Testis (tissue), 3 donors: ENCODE data around the gene DLGAP5. TPM values are rescaled to one million over a fixed set of nuclear protein-coding genes. Genes with fewer than 3 reads are reported as not detected.

Source experiments
- DNase-seq: peaks from one replicate; pipeline ENCODE4 v3.0.0-alpha.2; 2019
- H3K27ac ChIP-seq, 2 donors: fragments of 200-600 bp; sonication (generic); one replicate each; pipeline ENCODE4 v1.5.1; 2019
- H3K27me3 ChIP-seq: fragments of 200-600 bp; sonication (generic); one replicate; pipeline ENCODE4 v1.5.1; 2019
- H3K36me3 ChIP-seq: fragments of 200-600 bp; sonication (generic); one replicate; pipeline ENCODE4 v1.5.1; 2017; ENCODE audit warnings: low read depth; ENCODE audit errors: missing control alignments
- H3K4me1 ChIP-seq: fragments of 200-600 bp; sonication (generic); one replicate; pipeline ENCODE4 v1.5.1; 2019
- H3K4me3 ChIP-seq, 2 donors: fragments of 200-600 bp; sonication (generic); one replicate each; pipeline ENCODE4 v1.5.1; 2017 to 2019
- H3K9me3 ChIP-seq: fragments of 200-600 bp; sonication (generic); one replicate; pipeline ENCODE4 v1.5.1; 2017
- POLR2A ChIP-seq: fragments of 450-650 bp; IDR thresholded peaks from one replicate; pipeline ENCODE4 v1.6.1; 2017; ENCODE audit warnings: antibody characterized with exemption, mild to moderate bottlenecking, moderate library complexity
- WGBS, 2 donors: methylation state at CpG; one replicate each; pipeline ENCODE4 v1.1.5; 2018; 5-methylcytosine and 5-hydroxymethylcytosine counted together
- intact Hi-C: fragments of 100-400 bp; cut with DNase I; formaldehyde crosslinking; loops from one replicate; pipeline ENCODE4 v1.15.1; 2023; ENCODE audit warnings: low total_unique reads
- polyA plus RNA-seq: library from polyadenylated mRNA; stranded (reverse); fragments of 350-450 nt; fragmentation: Illumina TruSeq; extraction: RNeasy Lipid Tissue Mini Kit (QIAGEN cat#74804); gene quantifications from one replicate; pipeline ENCODE4 v1.2.3, GENCODE V29; 2014; ENCODE audit warnings: low read depth, low replicate concordance; ENCODE audit not compliant: insufficient read depth
- total RNA-seq, 2 donors: library from RNA; depleted of rRNA; stranded (reverse); fragments of >200 nt; gene quantifications; one replicate each; pipeline ENCODE4 v1.2.3, GENCODE V29; 2016
- TF ChIP-seq, protein P1 (sequence below), 3 experiments: fragments of 450-650 bp in 2 of 3; fragments of 200-600 bp in 1 of 3; sonication (generic) in 1 of 3; IDR thresholded peaks; one replicate each; pipeline ENCODE4 v1.5.1; 2016 to 2019; ENCODE audit warnings: antibody characterized with exemption in 3 of 3, mild to moderate bottlenecking in 2 of 3, moderate library complexity in 1 of 3

DLGAP5 gene
- total and polyA plus RNA-seq, 3 donors from 2014 or later, result 11.2 to 17.2 (median 15.2) TPM

DNA sequence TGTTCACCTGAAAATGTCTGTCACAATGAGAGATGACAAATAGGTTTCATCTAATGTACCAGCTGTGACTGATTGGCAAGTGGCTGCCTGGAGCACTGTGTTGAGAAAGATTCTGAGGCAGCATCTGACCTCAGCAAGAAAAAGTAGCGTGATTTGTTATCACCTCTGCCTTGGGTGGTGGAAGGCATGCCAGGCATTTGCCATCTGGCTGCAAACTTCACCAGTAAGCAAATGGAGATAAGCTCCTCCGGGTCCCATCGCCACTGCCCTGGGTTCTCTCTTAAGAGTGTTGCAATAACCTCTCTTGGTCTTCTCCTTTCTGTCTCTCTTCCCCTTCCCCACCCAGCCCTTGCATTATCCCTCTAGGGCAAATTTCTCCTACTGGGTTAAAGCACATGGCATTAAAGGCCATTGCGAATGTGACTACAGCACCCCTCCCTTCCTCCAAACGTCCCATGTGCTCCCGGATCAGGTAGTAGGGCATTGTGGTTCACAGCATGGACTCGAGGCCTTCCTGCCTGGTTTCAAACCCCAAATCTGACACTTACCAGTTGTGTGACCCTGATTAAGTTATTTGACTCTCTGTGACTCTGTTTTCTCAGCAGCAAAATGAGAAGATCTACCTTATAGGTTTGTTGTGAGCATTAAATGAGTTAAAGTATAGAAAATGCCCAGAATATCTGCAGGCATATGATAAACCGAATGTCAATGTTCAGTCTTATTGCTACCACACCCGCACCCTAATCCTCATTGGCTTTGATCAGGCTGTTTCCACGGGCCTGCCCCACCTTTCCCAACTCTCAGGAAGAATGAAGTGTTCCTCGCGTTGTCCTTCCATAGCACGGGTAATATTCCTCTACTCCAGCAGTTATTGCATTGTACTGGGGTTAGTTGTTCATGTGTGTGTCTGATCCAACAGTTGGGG lies 70.6 kb downstream of the DLGAP5 start:
- Histone ChIP-seq H3K4me3 (no peak overlapping the region), H3K27ac (peak overlapping the region; percentile 91 to 92), H3K36me3 (no peaks in the 10 kb centered on the region), H3K4me1 (peaks cover 70% of the 10 kb centered on the region), H3K9me3 (no peaks in the 10 kb centered on the region), H3K27me3 (no peaks in the 10 kb centered on the region)
- intact Hi-C loops, result no loop called here
- TF ChIP-seq, protein P1, sequence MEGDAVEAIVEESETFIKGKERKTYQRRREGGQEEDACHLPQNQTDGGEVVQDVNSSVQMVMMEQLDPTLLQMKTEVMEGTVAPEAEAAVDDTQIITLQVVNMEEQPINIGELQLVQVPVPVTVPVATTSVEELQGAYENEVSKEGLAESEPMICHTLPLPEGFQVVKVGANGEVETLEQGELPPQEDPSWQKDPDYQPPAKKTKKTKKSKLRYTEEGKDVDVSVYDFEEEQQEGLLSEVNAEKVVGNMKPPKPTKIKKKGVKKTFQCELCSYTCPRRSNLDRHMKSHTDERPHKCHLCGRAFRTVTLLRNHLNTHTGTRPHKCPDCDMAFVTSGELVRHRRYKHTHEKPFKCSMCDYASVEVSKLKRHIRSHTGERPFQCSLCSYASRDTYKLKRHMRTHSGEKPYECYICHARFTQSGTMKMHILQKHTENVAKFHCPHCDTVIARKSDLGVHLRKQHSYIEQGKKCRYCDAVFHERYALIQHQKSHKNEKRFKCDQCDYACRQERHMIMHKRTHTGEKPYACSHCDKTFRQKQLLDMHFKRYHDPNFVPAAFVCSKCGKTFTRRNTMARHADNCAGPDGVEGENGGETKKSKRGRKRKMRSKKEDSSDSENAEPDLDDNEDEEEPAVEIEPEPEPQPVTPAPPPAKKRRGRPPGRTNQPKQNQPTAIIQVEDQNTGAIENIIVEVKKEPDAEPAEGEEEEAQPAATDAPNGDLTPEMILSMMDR (IDR thresholded peaks at IDR 0.05), result no peak
- TF ChIP-seq POLR2A, result no peak
- 86% methylated on average over 13 of the region's 13 CpGs for WGBS, 2 donors
- DNase-seq, result no peak

DNA sequence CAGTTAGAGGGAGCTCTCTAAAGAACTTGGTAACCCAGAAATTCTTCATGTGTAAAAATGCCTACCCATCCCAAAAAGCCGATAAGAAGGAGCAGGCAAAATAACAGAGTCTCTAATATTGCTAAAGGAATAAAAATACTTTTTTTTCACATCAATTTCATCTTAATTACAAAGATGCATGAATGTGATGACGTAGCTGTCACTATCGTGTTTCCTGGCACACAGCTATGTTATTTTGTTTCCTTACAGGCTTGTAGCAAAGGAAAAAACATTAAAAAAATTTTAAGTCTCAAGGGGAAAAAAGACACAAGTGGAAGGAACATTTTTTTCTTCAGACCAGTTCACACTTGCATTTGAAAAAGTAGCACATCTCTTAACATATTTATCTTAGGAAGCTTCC lies 72.6 kb downstream of the DLGAP5 start:
- TF ChIP-seq, protein P1 (IDR thresholded peaks at IDR 0.05), result no peak
- no peak for TF ChIP-seq POLR2A
- peaks cover 70% of the 10 kb centered on the region for H3K4me1 ChIP-seq
- no peaks in the 10 kb centered on the region for H3K27me3 ChIP-seq
- 20 to 24% methylated on average over 3 of the region's 3 CpGs for WGBS, 2 donors
- DNase-seq, result no peak
- intact Hi-C loops, result no loop called here
- H3K9me3 ChIP-seq, result no peaks in the 10 kb centered on the region
- H3K4me3 ChIP-seq, result no peak overlapping the region
- H3K36me3 ChIP-seq, result no peaks in the 10 kb centered on the region
- H3K27ac ChIP-seq, result peak overlapping the region; percentile 91 to 92

DNA sequence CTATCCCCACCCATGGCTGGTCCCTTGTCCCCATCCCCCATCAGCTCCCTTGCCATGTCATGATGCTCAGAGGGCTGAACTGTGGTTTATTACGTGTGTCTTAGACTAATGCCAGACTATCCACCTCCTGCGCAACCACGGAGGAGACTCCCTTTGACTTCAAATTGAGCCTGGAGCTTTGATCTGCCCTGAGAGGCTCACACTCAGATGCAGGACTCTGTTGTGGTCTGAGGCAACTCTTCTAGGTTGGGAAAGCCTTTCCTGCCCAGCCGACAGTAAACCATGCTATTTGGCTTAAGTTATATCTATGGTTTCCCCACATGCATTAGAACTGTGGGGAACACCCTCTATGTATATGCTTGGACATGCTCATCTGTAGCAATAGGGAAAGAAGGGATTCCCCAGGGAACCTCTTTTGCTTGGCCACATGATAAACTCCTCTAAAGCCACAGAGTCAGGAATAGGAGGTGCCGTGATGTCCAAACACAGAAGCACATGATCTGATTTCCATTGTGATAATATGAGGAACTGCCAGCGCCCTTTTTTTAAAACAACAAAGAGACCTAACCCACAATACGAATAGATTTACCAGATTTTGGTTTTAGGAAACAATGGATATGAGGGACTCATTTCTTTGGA lies 73.5 kb downstream of the DLGAP5 start:
- H3K27ac ChIP-seq, result peak overlapping the region; percentile 91 to 92
- no peak for DNase-seq

DNA sequence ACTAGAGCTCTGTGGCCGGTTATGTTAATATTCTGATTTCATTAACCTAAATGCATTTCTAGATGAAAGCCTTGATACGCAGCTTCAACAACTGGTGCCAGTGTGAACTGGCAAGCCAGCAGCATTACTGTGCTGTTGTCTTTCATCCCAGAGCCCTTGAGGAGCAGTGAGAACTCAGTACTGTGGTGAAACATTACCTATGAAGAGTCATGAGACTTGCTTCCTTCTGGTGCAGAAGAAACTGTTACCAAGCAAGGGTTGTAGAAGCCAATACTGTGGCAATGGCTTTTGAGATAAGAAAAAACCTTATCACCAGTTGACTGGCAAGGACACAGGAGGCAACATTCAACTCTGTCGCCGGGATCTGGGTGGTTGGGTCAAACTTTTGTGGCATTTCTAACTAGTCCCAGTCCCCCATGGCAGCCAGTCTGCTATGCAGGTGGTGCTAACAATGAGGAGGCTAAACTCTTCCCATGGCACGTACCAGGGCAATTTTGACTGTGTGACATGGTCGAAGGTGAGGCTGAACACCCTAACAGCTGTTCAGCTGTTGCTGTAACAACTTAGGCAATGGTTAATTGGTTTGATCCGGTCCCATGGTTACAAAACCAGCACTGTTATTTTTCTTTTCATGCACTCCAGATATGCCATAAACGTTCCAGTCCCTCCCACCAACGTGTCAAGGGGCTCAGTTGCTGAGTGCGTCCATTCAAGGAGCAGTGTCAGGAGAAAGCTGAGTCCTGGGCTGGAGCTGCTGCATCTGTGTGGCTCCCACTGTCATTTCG lies 74.9 kb downstream of the DLGAP5 start:
- Histone ChIP-seq H3K27ac (peak overlapping the region; percentile 0 to 91), H3K4me1 (peaks cover 57% of the 10 kb centered on the region), H3K36me3 (no peaks in the 10 kb centered on the region), H3K4me3 (no peak overlapping the region), H3K9me3 (no peaks in the 10 kb centered on the region), H3K27me3 (no peaks in the 10 kb centered on the region)
- intact Hi-C loops, result no loop called here
- 52 to 85% methylated on average over 11 of the region's 11 CpGs for WGBS, 2 donors
- no peak for TF ChIP-seq POLR2A
- TF ChIP-seq, protein P1 (IDR thresholded peaks at IDR 0.05), result no peak
- no peak for DNase-seq

More for the DNA sequence above, 73.5 kb downstream of the DLGAP5 start:
- Histone ChIP-seq H3K27me3 (no peaks in the 10 kb centered on the region), H3K4me1 (peaks cover 66% of the 10 kb centered on the region), H3K4me3 (no peak overlapping the region), H3K9me3 (no peaks in the 10 kb centered on the region), H3K36me3 (no peaks in the 10 kb centered on the region)
- WGBS, 2 donors, result 72 to 73% methylated on average over 6 to 7 of the region's 7 CpGs
- intact Hi-C loops, result no loop called here
- no peak for TF ChIP-seq POLR2A
- TF ChIP-seq, protein P1 (IDR thresholded peaks at IDR 0.05), result no peak
